GM21529 (cell line): Measurements from ENCODE around the gene PIGU.
"Not testable (repeated sequence)": the region's sequence is repeated elsewhere in the genome, so short reads cannot be mapped to it uniquely, and the experiment has no call there.

Source experiments
- ATAC-seq: cut with Tn5 transposase; IDR thresholded peaks from one replicate; pipeline ENCODE4 v1.9.1; 2021; ENCODE audit not compliant: unreplicated experiment

The PIGU gene

GRCh38 chr20:34516247-34517113 is 160.4 kb downstream of the PIGU start, which contains the start of gene DYNLRB1:
DYNLRB1 (plus strand) TSS chr20:34516422; CDS start chr20:34516459, 37 bp downstream.
- ATAC-seq, result peak; percentile 75

- ATAC-seq, result peak; percentile 58
These were observed 161.2 kb downstream of the PIGU start for GRCh38 chr20:34515484-34516246.

- no peak for ATAC-seq
These were observed 161.9 kb downstream of the PIGU start for GRCh38 chr20:34514897-34515483.

- not testable (repeated sequence) for ATAC-seq
These were observed 162.9 kb downstream of the PIGU start for GRCh38 chr20:34514034-34514433.

- ATAC-seq, result no peak
These were observed 163.9 kb downstream of the PIGU start for GRCh38 chr20:34512955-34513419.

GRCh38 chr20:34512266-34512954 is 164.5 kb downstream of the PIGU start:
- ATAC-seq, result no peak

- ATAC-seq, result no peak
These were observed 165.0 kb downstream of the PIGU start for GRCh38 chr20:34511891-34512265.

- no peak for ATAC-seq
These were observed 166.3 kb downstream of the PIGU start for GRCh38 chr20:34510575-34510974.
